B cell (primary cell): Measurements from ENCODE around the gene PLA2G4E. TPM values are rescaled to one million over a fixed set of nuclear protein-coding genes. Genes with fewer than 3 reads are reported as not detected.

Experiments used
- ATAC-seq: fragments of 200-7000 bp; cut with Tn5 transposase; one replicate; pipeline ENCODE4 v1.10.0; 2021; ENCODE audit warnings: low read depth, mild to moderate bottlenecking, moderate number of reproducible peaks, moderate library complexity
- CTCF ChIA-PET: fragments of 350-600 bp; sonication (Branson Sonifier 250); formaldehyde crosslinking; loops from one replicate; lab custom pipeline; 2021; ENCODE audit warnings: antibody characterized with exemption, inconsistent platforms; lab: Charles Lee
- POLR2A ChIA-PET: fragments of 350-600 bp; sonication (Branson Sonifier 250); formaldehyde crosslinking; loops from one replicate; lab custom pipeline; 2021; ENCODE audit warnings: antibody characterized with exemption; lab: Charles Lee
- DNase-seq: peaks from one replicate; pipeline ENCODE4 v3.0.0; 2013
- H2AFZ ChIP-seq: 2 replicates; pipeline ENCODE4 v1.6.1; 2012; ENCODE audit warnings: mild to moderate bottlenecking, low read depth, low read length; ENCODE audit not compliant: insufficient read depth, poor library complexity, severe bottlenecking
- H3K27ac ChIP-seq, 2 donors: 1 replicate in 1 of 2; 2 replicates in 1 of 2; pipeline ENCODE4 v1.5.1; 2012 to 2013; ENCODE audit warnings: low read length in 2 of 2, mild to moderate bottlenecking in 2 of 2, moderate library complexity in 1 of 2
- H3K27me3 ChIP-seq, 4 experiments: fragments of 200-600 bp in 1 of 4; sonication (generic) in 1 of 4; replicated peaks in 1 of 4; 1 replicate in 2 of 4; 2 replicates in 2 of 4; pipeline versions ENCODE4 v1.6.1 to v1.7.0; 2013 to 2016; ENCODE audit warnings: low read length in 3 of 4, mild to moderate bottlenecking in 2 of 4, mixed read lengths in 1 of 4, moderate library complexity in 1 of 4; ENCODE audit not compliant: insufficient read depth in 4 of 4, control insufficient read depth in 3 of 4; ENCODE audit errors: control extremely low read depth in 1 of 4
- H3K36me3 ChIP-seq, 2 experiments: replicated peaks in 1 of 2; 1 replicate in 1 of 2; 2 replicates in 1 of 2; pipeline versions ENCODE4 v1.6.1 to v1.7.1; 2013; ENCODE audit warnings: low read length in 1 of 2; ENCODE audit not compliant: insufficient read depth in 2 of 2, control insufficient read depth in 1 of 2; ENCODE audit errors: control extremely low read depth in 1 of 2, extremely low read depth in 1 of 2
- H3K4me1 ChIP-seq, 2 donors: fragments of 200-600 bp in 1 of 2; sonication (generic) in 1 of 2; 1 replicate in 1 of 2; 2 replicates in 1 of 2; pipeline versions ENCODE4 v1.5.1 to v1.6.1; 2013 to 2017; ENCODE audit warnings: low read length in 2 of 2; ENCODE audit not compliant: control insufficient read depth in 2 of 2, insufficient read depth in 2 of 2
- H3K4me2 ChIP-seq: replicated peaks from 2 replicates; pipeline ENCODE3; 2012; ENCODE audit warnings: mild to moderate bottlenecking, low read depth, low read length; ENCODE audit not compliant: poor library complexity, severe bottlenecking
- H3K4me3 ChIP-seq, 5 experiments: fragments of 200-600 bp in 1 of 5; sonication (generic) in 1 of 5; 1 replicate in 3 of 5; 2 replicates in 2 of 5; pipeline versions ENCODE4 v1.5.1 to v1.7.0; 2011 to 2016; ENCODE audit warnings: low read length in 4 of 5, mild to moderate bottlenecking in 4 of 5, low read depth in 2 of 5, control low read depth in 1 of 5, moderate library complexity in 1 of 5; ENCODE audit not compliant: insufficient read depth in 1 of 5; ENCODE audit errors: control extremely low read depth in 1 of 5, extremely low read depth in 1 of 5
- H3K79me2 ChIP-seq: fragments of 200-600 bp; sonication (generic); one replicate; pipeline ENCODE4 v1.6.0; 2016; ENCODE audit warnings: low read length; ENCODE audit not compliant: control insufficient read depth, insufficient read depth
- H3K9ac ChIP-seq: fragments of 200-600 bp; sonication (generic); 2 replicates; pipeline ENCODE4 v1.6.1; 2017; ENCODE audit warnings: mild to moderate bottlenecking, low read length, moderate library complexity
- H3K9me3 ChIP-seq, 3 donors: one replicate each; pipeline versions ENCODE4 v1.6.1 to v1.7.1; 2013; ENCODE audit warnings: low read length in 2 of 3; ENCODE audit not compliant: control insufficient read depth in 2 of 3, insufficient read depth in 1 of 3; ENCODE audit errors: control extremely low read depth in 1 of 3
- H4K20me1 ChIP-seq: 2 replicates; pipeline ENCODE4 v1.6.0; 2012; ENCODE audit warnings: mild to moderate bottlenecking, low read length; ENCODE audit not compliant: insufficient read depth, control insufficient read depth, poor library complexity, severe bottlenecking
- H3K27ac Mint-ChIP-seq: one replicate; pipeline ENCODE4 v1.8.0; 2021; ENCODE audit warnings: mixed read lengths
- H3K27me3 Mint-ChIP-seq: one replicate; pipeline ENCODE4 v1.8.0; 2021; ENCODE audit warnings: mixed read lengths
- H3K4me1 Mint-ChIP-seq: one replicate; pipeline ENCODE4 v1.8.0; 2021; ENCODE audit warnings: mixed read lengths
- H3K4me3 Mint-ChIP-seq: one replicate; pipeline ENCODE4 v1.8.0; 2021; ENCODE audit warnings: mixed read lengths
- H3K9me3 Mint-ChIP-seq: one replicate; pipeline ENCODE4 v1.8.0; 2022; ENCODE audit warnings: mixed read lengths; ENCODE audit not compliant: insufficient read depth
- CTCF ChIP-seq: fragments of 200-600 bp; IDR thresholded peaks from one replicate; pipeline ENCODE4 v1.8.0; 2022; ENCODE audit warnings: antibody characterized with exemption, mild to moderate bottlenecking
- EZH2 ChIP-seq: IDR thresholded peaks from 2 replicates; pipeline ENCODE4 v1.6.1; 2012; ENCODE audit warnings: borderline replicate concordance, low read depth, mild to moderate bottlenecking, moderate library complexity, low read length; ENCODE audit not compliant: insufficient read depth, poor library complexity, severe bottlenecking
- WGBS: methylation state at CpG from one replicate; pipeline ENCODE4 v1.1.5; 2013; ENCODE audit warnings: missing lambda C conversion rate; ENCODE audit not compliant: insufficient coverage; 5-methylcytosine and 5-hydroxymethylcytosine counted together
- intact Hi-C: fragments of 100-400 bp; cut with micrococcal nuclease; formaldehyde crosslinking; loops from one replicate; pipeline ENCODE4 v1.10.0; 2022
- polyA plus RNA-seq: library from polyadenylated mRNA; depleted of rRNA; stranded (reverse); fragments of >200 nt; gene quantifications from 2 replicates; pipeline ENCODE4 v1.2.3, GENCODE V29; 2012
- total RNA-seq, 2 donors: library from RNA; stranded (reverse); fragments of 120-200 nt in 1 of 2; gene quantifications; 1 replicate in 1 of 2; 2 replicates in 1 of 2; pipeline versions ENCODE4 v1.2.3 to v1.2.4, GENCODE V29; 2013 to 2022

PLA2G4E gene
- total and polyA plus RNA-seq, 2 donors (not counting 1 experiment from before 2014, with no cell fraction given): not detected

- no peaks in the 10 kb centered on the region for H3K9me3 ChIP-seq
- no peak overlapping the region for H3K4me2 ChIP-seq
- Mint-ChIP-seq H3K27me3 (no peaks in the 10 kb centered on the region), H3K9me3 (no peaks in the 10 kb centered on the region), H3K27ac (no peak overlapping the region), H3K4me3 (no peak overlapping the region), H3K4me1 (peaks cover 8% of the 10 kb centered on the region)
- H3K9ac ChIP-seq: no peak overlapping the region
- ChIA-PET POLR2A (interaction anchor here (0.6 kb wide), 1 partner anchor 136 kb away, joined by 3 read pairs; no protein-coding TSS in a partner anchor), CTCF (no interaction called here)
- no peaks in the 10 kb centered on the region for H4K20me1 ChIP-seq
- no peak for DNase-seq
- no peak overlapping the region for H3K27ac ChIP-seq
- TF ChIP-seq EZH2 (no peak), CTCF (no peak)
- ATAC-seq: no peak
- H3K27me3 ChIP-seq: no peaks in the 10 kb centered on the region
- intact Hi-C loops: no loop called here
- H3K4me3 ChIP-seq: no peak overlapping the region
- peaks cover 4 to 6% of the 10 kb centered on the region in 2 donors for H3K4me1 ChIP-seq
- H2AFZ ChIP-seq: no peak overlapping the region
- H3K79me2 ChIP-seq: peaks cover 75% of the 10 kb centered on the region
- peaks cover 2 to 23% of the 10 kb centered on the region in 2 experiments for H3K36me3 ChIP-seq
- 96% methylated on average over 15 of the region's 21 CpGs for WGBS
Measured at GRCh38 chr15:41955807-41956525, 64.9 kb downstream of the PLA2G4E start.

- ATAC-seq (no peak), DNase-seq (no peak)
- peaks cover 73% of the 10 kb centered on the region for H3K79me2 ChIP-seq
- no peak overlapping the region for H3K4me2 ChIP-seq
- Mint-ChIP-seq H3K9me3 (no peaks in the 10 kb centered on the region), H3K27me3 (no peaks in the 10 kb centered on the region), H3K4me3 (no peak overlapping the region), H3K27ac (no peak overlapping the region), H3K4me1 (peaks cover 8% of the 10 kb centered on the region)
- H3K27ac ChIP-seq: no peak overlapping the region
- no peak for TF ChIP-seq EZH2
- TF ChIP-seq CTCF: no peak
- H3K4me1 ChIP-seq: peaks cover 4 to 6% of the 10 kb centered on the region in 2 donors
- no peaks in the 10 kb centered on the region for H3K27me3 ChIP-seq
- no peak overlapping the region for H3K9ac ChIP-seq
- H4K20me1 ChIP-seq: no peaks in the 10 kb centered on the region
- H3K36me3 ChIP-seq: peaks cover 2 to 28% of the 10 kb centered on the region in 2 experiments
- intact Hi-C loops: no loop called here
- H3K9me3 ChIP-seq: no peaks in the 10 kb centered on the region
- CTCF ChIA-PET: no interaction called here
- WGBS: 96% methylated on average over 6 of the region's 7 CpGs
- no peak overlapping the region for H2AFZ ChIP-seq
- POLR2A ChIA-PET: no interaction called here
- H3K4me3 ChIP-seq: no peak overlapping the region
Measured at GRCh38 chr15:41955100-41955499, 65.7 kb downstream of the PLA2G4E start.
